Measurements from ENCODE around the gene DAB1.

DAB1 gene

DNA sequence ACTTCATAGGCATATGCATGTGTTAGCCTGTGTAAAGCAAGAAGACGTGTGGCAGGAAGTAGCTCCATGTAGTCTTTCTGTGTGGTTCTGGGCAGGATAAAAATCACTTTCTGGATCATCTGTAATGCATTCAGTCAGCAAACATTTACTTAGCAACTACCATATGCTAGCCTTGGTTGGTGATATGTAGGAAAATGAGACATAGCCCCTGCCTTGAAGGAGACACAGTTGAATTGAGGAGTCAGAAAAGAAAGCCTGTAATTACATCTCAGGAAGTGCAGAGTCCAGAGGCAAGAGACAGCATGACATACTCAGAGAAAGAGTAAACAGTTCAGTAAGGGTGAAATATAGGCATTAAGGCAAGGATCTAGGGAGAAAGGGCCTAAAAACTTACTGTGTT is 38.5 kb downstream of the DAB1 start (continued):
- TF ChIP-seq ZNF621 (tag by site-specific recombination; IDR thresholded peaks at IDR 0.05) (no peak), ZNF404 (tag by site-specific recombination; IDR thresholded peaks at IDR 0.05) (no peak)

DNA sequence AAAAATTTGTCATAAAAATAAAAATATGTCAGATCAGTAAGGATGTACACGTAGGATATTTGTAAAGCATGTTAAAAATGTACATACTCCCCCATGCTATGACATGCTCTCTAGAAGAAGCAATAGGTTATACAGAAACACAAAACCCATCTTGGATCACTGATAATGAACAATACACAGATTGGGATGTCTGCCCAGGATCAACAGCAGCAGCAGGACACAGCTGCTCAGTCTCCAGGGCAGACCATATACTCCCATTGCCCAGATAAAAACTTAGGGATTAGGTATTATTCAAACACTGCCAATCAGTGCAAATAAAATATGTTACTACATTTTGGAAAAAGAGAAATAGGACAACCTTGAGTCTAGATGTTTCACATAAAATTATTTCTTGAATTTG is 39.0 kb downstream of the DAB1 start:
- Histone ChIP-seq H3K27ac (ENCODE audit: extremely low read depth, low read depth, low read length) (no peak overlapping the region), H3K4me3 (ENCODE audit: low read depth, low read length) (no peak overlapping the region), H3K4me1 (ENCODE audit: control insufficient read depth, insufficient read depth, low read length) (no peaks in the 10 kb centered on the region), H3K9me3 (ENCODE audit: control insufficient read depth, insufficient read depth, low read depth, low read length) (no peaks in the 10 kb centered on the region), H3K36me3 (ENCODE audit: control insufficient read depth in 2 of 2, insufficient read depth in 1 of 2, low read length in 2 of 2) (no peaks in the 10 kb centered on the region)
- ChIA-PET POLR2A (no interaction called here), CTCF (no interaction called here)
- no peak for TF ChIP-seq ZNF624 (tag by site-specific recombination; IDR thresholded peaks at IDR 0.05)
- TF ChIP-seq ZNF354C (tag by site-specific recombination; IDR thresholded peaks at IDR 0.05; ENCODE audit: borderline replicate concordance, low read depth), result no peak
- TF ChIP-seq, protein P1, sequence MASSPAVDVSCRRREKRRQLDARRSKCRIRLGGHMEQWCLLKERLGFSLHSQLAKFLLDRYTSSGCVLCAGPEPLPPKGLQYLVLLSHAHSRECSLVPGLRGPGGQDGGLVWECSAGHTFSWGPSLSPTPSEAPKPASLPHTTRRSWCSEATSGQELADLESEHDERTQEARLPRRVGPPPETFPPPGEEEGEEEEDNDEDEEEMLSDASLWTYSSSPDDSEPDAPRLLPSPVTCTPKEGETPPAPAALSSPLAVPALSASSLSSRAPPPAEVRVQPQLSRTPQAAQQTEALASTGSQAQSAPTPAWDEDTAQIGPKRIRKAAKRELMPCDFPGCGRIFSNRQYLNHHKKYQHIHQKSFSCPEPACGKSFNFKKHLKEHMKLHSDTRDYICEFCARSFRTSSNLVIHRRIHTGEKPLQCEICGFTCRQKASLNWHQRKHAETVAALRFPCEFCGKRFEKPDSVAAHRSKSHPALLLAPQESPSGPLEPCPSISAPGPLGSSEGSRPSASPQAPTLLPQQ (tag by site-specific recombination; IDR thresholded peaks at IDR 0.05), result no peak
- no peak for TF ChIP-seq REST (tag by site-specific recombination; IDR thresholded peaks at IDR 0.05)

DNA sequence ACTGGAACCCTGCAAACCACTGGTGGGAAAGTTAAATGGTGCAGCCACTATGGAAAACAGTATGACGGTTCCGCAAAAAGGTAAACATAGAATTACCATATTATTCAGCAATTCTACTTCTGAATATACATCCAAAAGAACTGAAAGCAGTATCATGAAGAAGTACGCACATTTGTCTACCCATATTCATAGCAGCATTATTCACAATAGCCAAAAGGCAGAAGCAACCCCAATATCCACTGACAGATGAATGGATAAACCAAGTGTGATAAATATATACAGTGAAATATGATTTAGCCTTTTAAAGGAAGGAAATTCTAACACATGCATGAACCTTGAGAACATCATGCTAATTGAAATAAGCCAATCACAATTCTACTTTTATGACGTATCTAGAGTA is 39.6 kb downstream of the DAB1 start:
- Histone ChIP-seq H3K4me1 (ENCODE audit: control insufficient read depth, insufficient read depth, low read length) (no peaks in the 10 kb centered on the region), H3K27ac (ENCODE audit: extremely low read depth, low read depth, low read length) (no peak overlapping the region), H3K36me3 (ENCODE audit: control insufficient read depth in 2 of 2, insufficient read depth in 1 of 2, low read length in 2 of 2) (no peaks in the 10 kb centered on the region), H3K9me3 (ENCODE audit: control insufficient read depth, insufficient read depth, low read depth, low read length) (no peaks in the 10 kb centered on the region), H3K4me3 (ENCODE audit: low read depth, low read length) (no peak overlapping the region)
- ChIA-PET CTCF (no interaction called here), POLR2A (no interaction called here)
- TF ChIP-seq, protein P2, sequence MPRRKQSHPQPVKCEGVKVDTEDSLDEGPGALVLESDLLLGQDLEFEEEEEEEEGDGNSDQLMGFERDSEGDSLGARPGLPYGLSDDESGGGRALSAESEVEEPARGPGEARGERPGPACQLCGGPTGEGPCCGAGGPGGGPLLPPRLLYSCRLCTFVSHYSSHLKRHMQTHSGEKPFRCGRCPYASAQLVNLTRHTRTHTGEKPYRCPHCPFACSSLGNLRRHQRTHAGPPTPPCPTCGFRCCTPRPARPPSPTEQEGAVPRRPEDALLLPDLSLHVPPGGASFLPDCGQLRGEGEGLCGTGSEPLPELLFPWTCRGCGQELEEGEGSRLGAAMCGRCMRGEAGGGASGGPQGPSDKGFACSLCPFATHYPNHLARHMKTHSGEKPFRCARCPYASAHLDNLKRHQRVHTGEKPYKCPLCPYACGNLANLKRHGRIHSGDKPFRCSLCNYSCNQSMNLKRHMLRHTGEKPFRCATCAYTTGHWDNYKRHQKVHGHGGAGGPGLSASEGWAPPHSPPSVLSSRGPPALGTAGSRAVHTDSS (tag by site-specific recombination; IDR thresholded peaks at IDR 0.05), result no peak
- TF ChIP-seq ZNF274 (IDR thresholded peaks at IDR 0.05; ENCODE audit: low read length), result no peak
- TF ChIP-seq ZNF274 (tag by site-specific recombination; IDR thresholded peaks at IDR 0.05; ENCODE audit: borderline replicate concordance), result no peak
- no peak for TF ChIP-seq ZNF239 (tag by site-specific recombination; IDR thresholded peaks at IDR 0.05)
- no peak for TF ChIP-seq ZNF184 (tag by site-specific recombination; IDR thresholded peaks at IDR 0.05)
- TF ChIP-seq SCRT2 (tag by site-specific recombination; IDR thresholded peaks at IDR 0.05), result no peak
- TF ChIP-seq ZNF26 (tag by site-specific recombination; IDR thresholded peaks at IDR 0.05), result no peak
- TF ChIP-seq ZNF670 (tag by site-specific recombination; IDR thresholded peaks at IDR 0.05; ENCODE audit: low read depth), result no peak
- TF ChIP-seq KLF8 (tag by site-specific recombination; IDR thresholded peaks at IDR 0.05), result no peak
- TF ChIP-seq GFI1B (tag by site-specific recombination; IDR thresholded peaks at IDR 0.05), result no peak
- TF ChIP-seq ZNF324 (tag by site-specific recombination; IDR thresholded peaks at IDR 0.05), result no peak
- no peak for TF ChIP-seq ZNF488 (tag by site-specific recombination; IDR thresholded peaks at IDR 0.05)
- TF ChIP-seq ZNF792 (tag by site-specific recombination; IDR thresholded peaks at IDR 0.05), result no peak
- no peak for TF ChIP-seq HOXC10 (CRISPR knock-in tag; IDR thresholded peaks at IDR 0.05)
- TF ChIP-seq ZNF354C (tag by site-specific recombination; IDR thresholded peaks at IDR 0.05; ENCODE audit: borderline replicate concordance, low read depth), result no peak
- no peak for TF ChIP-seq ZNF621 (tag by site-specific recombination; IDR thresholded peaks at IDR 0.05)
